HFFc6 (cell line): ENCODE results near the gene ZCCHC8. TPM values are rescaled to one million over a fixed set of nuclear protein-coding genes. Genes with fewer than 3 reads are reported as not detected.
"Not testable (repeated sequence)": the region's sequence is repeated elsewhere in the genome, so short reads cannot be mapped to it uniquely, and the experiment has no call there.

Experiments
- DNase-seq: peaks from one replicate; pipeline ENCODE4 v3.0.0-alpha.2; 2018
- H3K27ac Mint-ChIP-seq: 2 replicates; pipeline ENCODE4 v1.8.0; 2020; ENCODE audit warnings: mild to moderate bottlenecking, mixed read lengths
- H3K27me3 Mint-ChIP-seq: 2 replicates; pipeline ENCODE4 v1.8.0; 2021; ENCODE audit warnings: mild to moderate bottlenecking, moderate library complexity, mixed read lengths; ENCODE audit not compliant: insufficient read depth
- H3K36me3 Mint-ChIP-seq: 2 replicates; pipeline ENCODE4 v1.8.0; 2021; ENCODE audit warnings: low read depth, mixed read lengths
- H3K4me1 Mint-ChIP-seq: 2 replicates; pipeline ENCODE4 v1.8.0; 2020; ENCODE audit warnings: low read depth, mixed read lengths
- H3K4me3 Mint-ChIP-seq: 2 replicates; pipeline ENCODE4 v1.8.0; 2020; ENCODE audit warnings: mild to moderate bottlenecking, moderate library complexity, mixed read lengths
- H3K9me3 Mint-ChIP-seq: 2 replicates; pipeline ENCODE4 v1.8.0; 2020; ENCODE audit warnings: mild to moderate bottlenecking, mixed read lengths
- total RNA-seq, 6 experiments: library from RNA; stranded (reverse); fragmentation: NEBNext Ultra II Directional; extraction: Animal tissue kit (Norgen Biotek cat#: 25700); gene quantifications; 2 replicates in 1 of 6; 3 replicates in 5 of 6; pipeline ENCODE4 v1.2.3, GENCODE V29; 2021
- TF ChIP-seq, protein P1 (sequence below): fragments of 200-600 bp; sonication (generic); IDR thresholded peaks from 2 replicates; pipeline ENCODE4 v1.5.0; 2021; ENCODE audit warnings: antibody characterized with exemption, mild to moderate bottlenecking

ZCCHC8 gene
- total RNA-seq, 6 experiments from 2014 or later = 9.7 to 13.1 (median 11.4) TPM

DNA sequence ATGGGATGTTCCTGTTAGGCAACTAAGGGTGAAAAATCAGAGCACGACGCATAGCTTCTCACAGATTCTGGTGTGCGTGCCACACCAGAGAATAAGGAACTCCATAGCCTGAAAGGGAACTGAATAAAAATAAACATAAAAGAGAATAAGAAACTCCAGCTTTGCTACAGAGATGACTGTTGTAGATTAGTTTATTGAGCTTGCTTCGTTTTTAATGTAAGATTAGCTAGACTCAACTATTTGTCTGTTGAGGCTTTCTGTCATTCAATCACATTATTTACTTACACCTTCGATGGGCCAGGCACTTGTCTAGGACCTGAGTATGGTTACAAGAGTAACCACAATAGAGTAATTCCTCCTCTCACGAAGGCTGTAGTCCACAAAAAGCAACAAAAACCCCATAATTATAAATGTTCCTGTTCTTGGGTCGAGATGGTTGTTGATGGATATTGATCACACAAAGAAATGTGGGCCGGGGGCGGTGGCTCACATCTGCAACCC, 807 bp upstream of the ZCCHC8 start:
- TF ChIP-seq, protein P1, sequence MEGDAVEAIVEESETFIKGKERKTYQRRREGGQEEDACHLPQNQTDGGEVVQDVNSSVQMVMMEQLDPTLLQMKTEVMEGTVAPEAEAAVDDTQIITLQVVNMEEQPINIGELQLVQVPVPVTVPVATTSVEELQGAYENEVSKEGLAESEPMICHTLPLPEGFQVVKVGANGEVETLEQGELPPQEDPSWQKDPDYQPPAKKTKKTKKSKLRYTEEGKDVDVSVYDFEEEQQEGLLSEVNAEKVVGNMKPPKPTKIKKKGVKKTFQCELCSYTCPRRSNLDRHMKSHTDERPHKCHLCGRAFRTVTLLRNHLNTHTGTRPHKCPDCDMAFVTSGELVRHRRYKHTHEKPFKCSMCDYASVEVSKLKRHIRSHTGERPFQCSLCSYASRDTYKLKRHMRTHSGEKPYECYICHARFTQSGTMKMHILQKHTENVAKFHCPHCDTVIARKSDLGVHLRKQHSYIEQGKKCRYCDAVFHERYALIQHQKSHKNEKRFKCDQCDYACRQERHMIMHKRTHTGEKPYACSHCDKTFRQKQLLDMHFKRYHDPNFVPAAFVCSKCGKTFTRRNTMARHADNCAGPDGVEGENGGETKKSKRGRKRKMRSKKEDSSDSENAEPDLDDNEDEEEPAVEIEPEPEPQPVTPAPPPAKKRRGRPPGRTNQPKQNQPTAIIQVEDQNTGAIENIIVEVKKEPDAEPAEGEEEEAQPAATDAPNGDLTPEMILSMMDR = no peak
- DNase-seq = no peak
- H3K27me3 Mint-ChIP-seq = peaks cover 7% of the 10 kb centered on the region
- peaks cover 27% of the 10 kb centered on the region for H3K4me1 Mint-ChIP-seq
- H3K9me3 Mint-ChIP-seq = no peaks in the 10 kb centered on the region
- H3K4me3 Mint-ChIP-seq = peak overlapping the region; percentile 94
- peaks cover 43% of the 10 kb centered on the region for H3K36me3 Mint-ChIP-seq
- H3K27ac Mint-ChIP-seq = peak overlapping the region; percentile 99

DNA sequence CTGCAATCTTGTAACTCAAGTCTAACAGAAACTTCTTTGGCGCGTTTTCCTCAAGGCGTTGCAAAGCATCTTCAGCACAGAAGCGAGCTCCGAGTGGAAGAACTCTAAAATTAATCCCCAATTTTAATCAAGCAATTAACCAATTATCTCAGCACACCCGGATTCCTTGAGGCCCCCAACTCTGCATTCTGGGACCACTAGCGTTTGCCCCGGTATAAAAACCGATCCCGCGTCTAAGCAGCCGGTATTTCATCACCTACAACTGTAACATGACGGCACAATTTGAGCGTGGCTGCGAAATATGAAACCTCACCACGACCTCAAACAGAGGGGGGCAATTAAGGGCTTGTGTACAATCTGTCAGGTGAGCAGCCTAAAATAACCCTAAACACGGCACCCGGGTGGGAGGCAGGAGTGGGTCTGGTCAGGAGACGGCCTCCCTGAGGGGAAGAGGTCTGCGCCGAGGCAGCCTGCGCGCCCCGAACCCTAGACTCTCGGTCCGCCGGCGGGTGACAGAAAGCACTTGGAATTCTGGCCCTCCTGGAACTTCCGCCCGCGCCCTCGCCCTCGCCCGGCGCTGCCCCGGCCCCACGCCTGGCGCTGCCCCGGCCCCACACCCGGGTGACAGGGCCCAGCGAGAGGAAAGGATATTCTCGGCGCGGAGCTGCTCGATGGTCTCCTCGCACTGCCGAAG, 594 bp downstream of the ZCCHC8 start:
- H3K36me3 Mint-ChIP-seq = peaks cover 31% of the 10 kb centered on the region
- TF ChIP-seq, protein P1 = 0 out of 2 replicates have a peak, but pooled peaks have one; percentile 8

DNA sequence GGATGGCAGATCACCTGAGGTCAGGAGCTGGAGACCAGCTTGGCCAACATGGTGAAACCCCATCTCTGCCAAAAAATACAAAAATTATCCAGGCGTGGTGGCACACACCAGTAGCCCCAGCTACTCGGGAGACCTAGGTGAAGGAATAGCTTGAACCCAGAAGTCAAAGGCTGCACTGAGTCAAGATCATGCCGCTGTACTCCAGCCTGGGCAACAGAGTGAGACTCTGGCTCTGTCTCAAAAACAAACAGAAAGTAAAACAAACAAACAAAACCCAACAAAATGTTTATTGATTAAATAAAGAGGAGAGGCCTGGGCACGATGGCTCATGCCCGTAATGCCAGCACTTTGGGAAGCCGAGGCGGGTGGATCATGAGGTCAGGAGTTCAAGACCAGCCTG, 5.5 kb downstream of the ZCCHC8 start:
- no peak for DNase-seq
- Mint-ChIP-seq H3K4me3 (no peak overlapping the region), H3K27ac (no peak overlapping the region), H3K4me1 (peaks cover 24% of the 10 kb centered on the region), H3K36me3 (peaks cover 27% of the 10 kb centered on the region), H3K9me3 (no peaks in the 10 kb centered on the region), H3K27me3 (peaks cover 4% of the 10 kb centered on the region; the same call in 1 of the 2 replicates)
- TF ChIP-seq, protein P1 = no peak

More for the DNA sequence above, 594 bp downstream of the ZCCHC8 start:
- Mint-ChIP-seq H3K9me3 (no peaks in the 10 kb centered on the region), H3K27ac (peak overlapping the region; percentile 99), H3K4me3 (peak overlapping the region; percentile 94), H3K27me3 (peaks cover 7% of the 10 kb centered on the region), H3K4me1 (peaks cover 27% of the 10 kb centered on the region)
- peak; percentile 48 for DNase-seq

DNA sequence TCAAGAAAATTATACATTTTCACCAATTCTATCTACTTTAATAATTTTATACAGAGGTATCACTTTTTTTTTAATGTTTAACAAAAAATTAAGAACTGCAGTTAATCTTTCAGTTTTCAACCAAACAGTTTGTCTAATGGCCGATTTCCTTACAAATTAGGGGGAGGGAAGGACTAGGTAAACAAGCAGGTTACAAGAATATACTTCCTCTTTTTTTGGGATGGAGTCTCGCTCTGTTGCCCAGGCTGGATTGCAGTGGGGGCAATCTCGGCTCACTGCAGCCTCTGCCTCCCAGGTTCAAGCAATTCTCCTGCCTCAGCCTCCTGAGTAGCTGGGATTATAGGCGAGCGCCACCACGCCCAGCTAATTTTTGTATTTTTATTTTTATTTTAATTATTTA, 7.5 kb downstream of the ZCCHC8 start:
- DNase-seq = not testable (repeated sequence)

DNA sequence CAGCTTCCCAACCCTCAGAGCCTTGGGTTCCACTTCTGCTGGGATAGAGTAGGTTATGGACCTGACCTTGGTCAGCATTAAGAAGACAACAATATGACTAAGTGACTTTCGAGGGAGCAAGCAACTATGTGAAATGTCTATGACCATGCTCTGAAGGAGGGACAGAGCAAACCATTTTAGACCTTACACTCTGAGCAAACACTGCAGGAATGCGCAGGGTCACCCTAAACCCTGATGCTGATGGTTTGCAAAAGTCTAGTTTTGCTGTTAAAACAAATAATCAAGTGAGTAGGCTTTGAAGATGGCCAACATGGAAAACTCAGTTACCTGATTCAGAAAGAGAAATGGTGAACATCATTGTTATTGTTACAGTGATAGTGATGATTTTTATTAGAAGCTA, 8.7 kb downstream of the ZCCHC8 start:
- Mint-ChIP-seq H3K9me3 (no peaks in the 10 kb centered on the region), H3K27me3 (no peaks in the 10 kb centered on the region), H3K27ac (peak overlapping the region; percentile 81), H3K4me1 (peaks cover 12% of the 10 kb centered on the region), H3K4me3 (no peak overlapping the region), H3K36me3 (peaks cover 28% of the 10 kb centered on the region)
- TF ChIP-seq, protein P1 = no peak
- peak; percentile 53 for DNase-seq

More for the DNA sequence above, 7.5 kb downstream of the ZCCHC8 start:
- peaks cover 23% of the 10 kb centered on the region for H3K36me3 Mint-ChIP-seq
- peaks cover 10% of the 10 kb centered on the region for H3K4me1 Mint-ChIP-seq
- H3K9me3 Mint-ChIP-seq, H3K27me3 Mint-ChIP-seq, H3K27ac Mint-ChIP-seq, H3K4me3 Mint-ChIP-seq: not testable (repeated sequence)

DNA sequence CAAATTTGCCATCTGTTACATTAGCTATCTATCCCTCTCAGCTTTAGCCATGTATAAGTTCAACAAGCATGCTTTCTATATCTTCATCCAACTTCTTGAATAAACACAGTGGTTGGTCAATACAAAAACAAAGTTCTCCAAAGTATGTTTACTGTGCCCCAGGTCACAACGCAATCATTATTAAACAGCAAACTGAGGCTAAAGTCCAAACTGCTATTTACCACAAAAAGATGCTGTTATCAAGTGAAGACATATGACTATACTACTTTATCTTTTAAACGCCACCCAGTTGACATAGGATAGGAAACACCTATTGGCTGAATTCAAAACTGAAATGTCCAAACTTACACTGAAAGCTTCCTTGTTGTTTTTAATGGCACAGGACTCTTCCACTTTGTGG, 11.7 kb downstream of the ZCCHC8 start:
- Mint-ChIP-seq H3K36me3 (peaks cover 45% of the 10 kb centered on the region), H3K4me1 (peaks cover 21% of the 10 kb centered on the region), H3K4me3 (no peak overlapping the region), H3K27me3 (peaks cover 2% of the 10 kb centered on the region), H3K27ac (no peak overlapping the region), H3K9me3 (no peaks in the 10 kb centered on the region)
- TF ChIP-seq, protein P1 = no peak
- no peak for DNase-seq

DNA sequence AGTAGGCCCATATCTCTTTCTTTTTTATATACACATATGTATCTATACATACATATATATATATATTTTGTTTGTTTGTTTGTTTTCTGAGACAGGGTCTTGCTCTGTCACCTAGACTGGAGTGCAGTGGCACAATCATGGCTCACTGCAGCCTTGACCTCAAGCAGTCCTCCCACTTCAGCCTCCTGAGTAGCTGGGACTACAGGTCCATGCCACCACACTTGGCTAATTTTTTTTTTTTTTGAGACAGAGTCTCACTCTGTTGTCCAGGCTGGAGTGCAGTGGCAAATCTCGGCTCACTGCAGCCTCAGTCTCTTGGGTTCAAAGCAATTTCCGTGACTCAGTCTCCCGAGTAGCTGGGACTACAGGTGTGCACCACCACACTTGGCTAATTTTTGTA, 12.9 kb downstream of the ZCCHC8 start:
- Mint-ChIP-seq H3K4me1 (peaks cover 21% of the 10 kb centered on the region), H3K36me3 (peaks cover 50% of the 10 kb centered on the region)
- DNase-seq, H3K9me3 Mint-ChIP-seq, H3K27me3 Mint-ChIP-seq, H3K27ac Mint-ChIP-seq, H3K4me3 Mint-ChIP-seq: not testable (repeated sequence)
